Breast epithelium (tissue), 4 donors: ENCODE measurements around the gene BBS7. TPM values are rescaled to one million over a fixed set of nuclear protein-coding genes. Genes with fewer than 3 reads are reported as not detected.

Experiments used
- DNase-seq, 2 donors: peaks; one replicate each; pipeline ENCODE4 v3.0.0-alpha.2; 2019; ENCODE audit warnings: low spot score in 2 of 2
- H3K27ac ChIP-seq, 2 donors: fragments of 200-600 bp; sonication (generic) in 1 of 2; one replicate each; pipeline ENCODE4 v1.5.1; 2016 to 2019; ENCODE audit warnings: mild to moderate bottlenecking in 1 of 2
- H3K27me3 ChIP-seq, 2 donors: fragments of 200-600 bp; sonication (generic) in 1 of 2; one replicate each; pipeline versions ENCODE4 v1.5.1 to v1.6.0; 2017 to 2019; ENCODE audit warnings: control low read depth in 1 of 2, mild to moderate bottlenecking in 1 of 2
- H3K36me3 ChIP-seq: fragments of 200-600 bp; one replicate; pipeline ENCODE4 v1.5.1; 2019
- H3K4me1 ChIP-seq, 2 donors: fragments of 200-600 bp; sonication (generic); one replicate each; pipeline ENCODE4 v1.5.1; 2016 to 2019; ENCODE audit warnings: control low read depth in 1 of 2
- H3K4me3 ChIP-seq, 3 donors: fragments of 200-600 bp; sonication (generic); 1 replicate in 2 of 3; 2 replicates in 1 of 3; pipeline ENCODE4 v1.5.1; 2016 to 2019; ENCODE audit warnings: mild to moderate bottlenecking in 3 of 3, moderate library complexity in 2 of 3
- H3K9me3 ChIP-seq, 2 donors: fragments of 200-600 bp; sonication (generic) in 1 of 2; one replicate each; pipeline ENCODE4 v1.5.1; 2016 to 2019; ENCODE audit warnings: control low read depth in 1 of 2
- CTCF ChIP-seq, 3 donors: fragments of 450-650 bp; IDR thresholded peaks; one replicate each; pipeline ENCODE4 v1.5.1; 2016 to 2017; ENCODE audit warnings: antibody characterized with exemption in 3 of 3, mild to moderate bottlenecking in 3 of 3, moderate library complexity in 3 of 3
- POLR2A ChIP-seq: fragments of 450-650 bp; IDR thresholded peaks from one replicate; pipeline ENCODE4 v1.6.1; 2016; ENCODE audit warnings: antibody characterized with exemption, mild to moderate bottlenecking, moderate library complexity
- POLR2AphosphoS5 ChIP-seq, 3 donors: sonication (generic); formaldehyde crosslinking; IDR thresholded peaks; one replicate each; pipeline ENCODE4 v1.6.1; 2017; ENCODE audit warnings: antibody characterized with exemption in 3 of 3
- intact Hi-C: fragments of 100-400 bp; cut with DNase I; formaldehyde crosslinking; loops from one replicate; pipeline ENCODE4 v1.15.1; 2023; ENCODE audit warnings: low total_unique reads
- total RNA-seq, 3 donors: library from RNA; depleted of rRNA; stranded (reverse); fragments of >200 nt; gene quantifications; one replicate each; pipeline ENCODE4 v1.1.0, GENCODE V29; 2016

BBS7 gene
- total RNA-seq, 3 donors from 2014 or later, result 12.5 to 16.0 (median 14.7) TPM

GRCh38 chr4:121788896-121789295 lies 81.4 kb downstream of the BBS7 start:
- TF ChIP-seq POLR2A (no peak), POLR2AphosphoS5 (IDR thresholded peaks at IDR 0.05) (no peak), CTCF (IDR thresholded peaks at IDR 0.05) (no peak)
- H3K27me3 ChIP-seq, result no peaks in the 10 kb centered on the region

GRCh38 chr4:121786221-121786620 lies 84.1 kb downstream of the BBS7 start:
- DNase-seq, result no peak
- intact Hi-C loops, result loop anchor here (5.0 kb wide), 1 partner anchor 1036 kb away; no protein-coding TSS in a partner anchor
- H3K27ac ChIP-seq, result no peak overlapping the region
- no peaks in the 10 kb centered on the region for H3K4me1 ChIP-seq
- peaks cover 0 to 3% of the 10 kb centered on the region in 2 donors for H3K27me3 ChIP-seq
- H3K9me3 ChIP-seq, result peaks cover 0 to 5% of the 10 kb centered on the region in 2 donors
- H3K36me3 ChIP-seq, result no peaks in the 10 kb centered on the region
- no peak overlapping the region for H3K4me3 ChIP-seq
- TF ChIP-seq POLR2A (no peak), POLR2AphosphoS5 (IDR thresholded peaks at IDR 0.05) (no peak), CTCF (IDR thresholded peaks at IDR 0.05) (no peak)

More at GRCh38 chr4:121788896-121789295, 81.4 kb downstream of the BBS7 start:
- Histone ChIP-seq H3K36me3 (no peaks in the 10 kb centered on the region), H3K9me3 (peaks cover 0 to 5% of the 10 kb centered on the region in 2 donors), H3K27ac (no peak overlapping the region), H3K4me3 (no peak overlapping the region), H3K4me1 (no peaks in the 10 kb centered on the region)
- intact Hi-C loops, result loop anchor here (5.0 kb wide), 1 partner anchor 1033 kb away; no protein-coding TSS in a partner anchor
- no peak for DNase-seq

GRCh38 chr4:121785479-121785878 lies 84.8 kb downstream of the BBS7 start:
- Histone ChIP-seq H3K27me3 (peaks cover 0 to 3% of the 10 kb centered on the region in 2 donors), H3K36me3 (no peaks in the 10 kb centered on the region), H3K9me3 (peaks cover 0 to 5% of the 10 kb centered on the region in 2 donors), H3K27ac (peak overlapping the region; percentile 69 to 72), H3K4me1 (no peaks in the 10 kb centered on the region), H3K4me3 (no peak overlapping the region)
- DNase-seq, result peak in 1 of 2 donors; percentile 19
- intact Hi-C loops, result loop anchor here (5.0 kb wide), 1 partner anchor 1037 kb away; no protein-coding TSS in a partner anchor
- no peak for TF ChIP-seq POLR2AphosphoS5 (IDR thresholded peaks at IDR 0.05)
- no peak for TF ChIP-seq POLR2A
- TF ChIP-seq CTCF (IDR thresholded peaks at IDR 0.05), result no peak

GRCh38 chr4:121784975-121785374 lies 85.3 kb downstream of the BBS7 start:
- intact Hi-C loops, result loop anchor here (5.0 kb wide), 1 partner anchor 1037 kb away; no protein-coding TSS in a partner anchor
- H3K4me3 ChIP-seq, result no peak overlapping the region
- H3K27me3 ChIP-seq, result peaks cover 0 to 3% of the 10 kb centered on the region in 2 donors
- peaks cover 0 to 5% of the 10 kb centered on the region in 2 donors for H3K9me3 ChIP-seq
- H3K4me1 ChIP-seq, result no peaks in the 10 kb centered on the region
- peak overlapping the region; percentile 69 to 72 for H3K27ac ChIP-seq
- peak in 1 of 2 donors; percentile 78 for DNase-seq
- TF ChIP-seq POLR2AphosphoS5 (IDR thresholded peaks at IDR 0.05) (peak in 1 of 3 donors; percentile 29), CTCF (IDR thresholded peaks at IDR 0.05) (no peak)
- H3K36me3 ChIP-seq, result no peaks in the 10 kb centered on the region

- no peak overlapping the region for H3K27ac ChIP-seq
- TF ChIP-seq CTCF (IDR thresholded peaks at IDR 0.05) (no peak), POLR2AphosphoS5 (IDR thresholded peaks at IDR 0.05) (no peak), POLR2A (no peak)
Observed at GRCh38 chr4:121784401-121784800, 85.9 kb downstream of the BBS7 start.

More at GRCh38 chr4:121784401-121784800, 85.9 kb downstream of the BBS7 start:
- Histone ChIP-seq H3K9me3 (peaks cover 0 to 5% of the 10 kb centered on the region in 2 donors), H3K36me3 (no peaks in the 10 kb centered on the region), H3K4me3 (no peak overlapping the region), H3K4me1 (no peaks in the 10 kb centered on the region), H3K27me3 (peaks cover 0 to 3% of the 10 kb centered on the region in 2 donors)
- intact Hi-C loops, result no loop called here
- DNase-seq, result no peak
